ENCODE data around the gene DMD.

Gene DMD

GRCh38 chrX:31323658-31324057 is 1887.7 kb downstream of the DMD start:
- Histone ChIP-seq H3K27me3 (replicated peaks) (no peaks in the 10 kb centered on the region), H3K36me3 (replicated peaks) (no peaks in the 10 kb centered on the region), H3K4me3 (ENCODE audit: low read depth, low read length) (no peak overlapping the region), H3K27ac (no peak overlapping the region)
- no peak for DNase-seq
- in situ Hi-C loops (cut with HindIII; ENCODE audit: low pct_ligation_motif_present, low sequenced_read_pairs), result no loop called here
- no peak for TF ChIP-seq CTCF (IDR thresholded peaks at IDR 0.05; ENCODE audit: low read depth, low read length, missing control alignments)

- no peaks in the 10 kb centered on the region for H3K27me3 ChIP-seq (replicated peaks)
- no peaks in the 10 kb centered on the region for H3K36me3 ChIP-seq (replicated peaks)
- in situ Hi-C loops (cut with HindIII; ENCODE audit: low pct_ligation_motif_present, low sequenced_read_pairs), result no loop called here
- no peak for TF ChIP-seq CTCF (IDR thresholded peaks at IDR 0.05; ENCODE audit: low read depth, low read length, missing control alignments)
- DNase-seq, result no peak
- no peak overlapping the region for H3K27ac ChIP-seq
- no peak overlapping the region for H3K4me3 ChIP-seq (ENCODE audit: low read depth, low read length)
Measured at GRCh38 chrX:31320740-31321139, 1890.6 kb downstream of the DMD start.

GRCh38 chrX:31319586-31319985 is 1891.8 kb downstream of the DMD start:
- H3K27me3 ChIP-seq (replicated peaks), result no peaks in the 10 kb centered on the region
- H3K4me3 ChIP-seq (ENCODE audit: low read depth, low read length), result no peak overlapping the region
- H3K27ac ChIP-seq, result peak overlapping the region; percentile 22
- TF ChIP-seq CTCF (IDR thresholded peaks at IDR 0.05; ENCODE audit: low read depth, low read length, missing control alignments), result no peak
- in situ Hi-C loops (cut with HindIII; ENCODE audit: low pct_ligation_motif_present, low sequenced_read_pairs), result no loop called here
- DNase-seq, result peak; percentile 8
- no peaks in the 10 kb centered on the region for H3K36me3 ChIP-seq (replicated peaks)

GRCh38 chrX:31318866-31319265 is 1892.5 kb downstream of the DMD start:
- DNase-seq, result no peak
- Histone ChIP-seq H3K27me3 (replicated peaks) (no peaks in the 10 kb centered on the region), H3K27ac (no peak overlapping the region), H3K36me3 (replicated peaks) (no peaks in the 10 kb centered on the region), H3K4me3 (ENCODE audit: low read depth, low read length) (no peak overlapping the region)
- TF ChIP-seq CTCF (IDR thresholded peaks at IDR 0.05; ENCODE audit: low read depth, low read length, missing control alignments), result no peak
- in situ Hi-C loops (cut with HindIII; ENCODE audit: low pct_ligation_motif_present, low sequenced_read_pairs), result no loop called here

GRCh38 chrX:31316340-31316991 is 1894.9 kb downstream of the DMD start:
- Histone ChIP-seq H3K36me3 (replicated peaks) (no peaks in the 10 kb centered on the region), H3K4me3 (ENCODE audit: low read depth, low read length) (no peak overlapping the region), H3K27ac (no peak overlapping the region), H3K27me3 (replicated peaks) (no peaks in the 10 kb centered on the region)
- in situ Hi-C loops (cut with HindIII; ENCODE audit: low pct_ligation_motif_present, low sequenced_read_pairs), result no loop called here
- TF ChIP-seq CTCF (IDR thresholded peaks at IDR 0.05; ENCODE audit: low read depth, low read length, missing control alignments), result no peak
- no peak for DNase-seq

GRCh38 chrX:31314921-31315320 is 1896.4 kb downstream of the DMD start:
- no peaks in the 10 kb centered on the region for H3K27me3 ChIP-seq (replicated peaks)
- no peaks in the 10 kb centered on the region for H3K36me3 ChIP-seq (replicated peaks)
- H3K27ac ChIP-seq, result peak overlapping the region; percentile 29
- DNase-seq, result peak; percentile 34
- TF ChIP-seq CTCF (IDR thresholded peaks at IDR 0.05; ENCODE audit: low read depth, low read length, missing control alignments), result no peak
- in situ Hi-C loops (cut with HindIII; ENCODE audit: low pct_ligation_motif_present, low sequenced_read_pairs), result no loop called here
- H3K4me3 ChIP-seq (ENCODE audit: low read depth, low read length), result no peak overlapping the region

Data from brain microvascular endothelial cell (primary cell).